AG04450 (cell line): Measurements from ENCODE around the gene RALGPS1. TPM values are rescaled to one million over a fixed set of nuclear protein-coding genes. Genes with fewer than 3 reads are reported as not detected.

Experiments used
- CTCF ChIA-PET: fragments of 300-600, 350-600 bp; formaldehyde crosslinking; extraction: SDS; loops from one replicate; lab custom pipeline; 2022; ENCODE audit warnings: antibody characterized with exemption, inconsistent platforms; lab: Charles Lee
- POLR2A ChIA-PET: fragments of 350-600 bp; formaldehyde crosslinking; extraction: SDS; loops from one replicate; lab custom pipeline; 2021; ENCODE audit warnings: antibody characterized with exemption, inconsistent platforms; lab: Yijun Ruan, JAX
- DNase-seq: peaks from one replicate; pipeline ENCODE4 v3.0.0-alpha.2; 2011; ENCODE audit warnings: low read depth, low spot score
- H3K27ac ChIP-seq: one replicate; pipeline ENCODE4 v1.5.1; 2012; ENCODE audit warnings: low read depth, low read length, control low read depth
- H3K27me3 ChIP-seq: one replicate; pipeline ENCODE4 v1.6.0; 2012; ENCODE audit warnings: low read length; ENCODE audit not compliant: control insufficient read depth, insufficient read depth
- H3K4me3 ChIP-seq: 2 replicates; pipeline ENCODE4 v1.5.1; 2011; ENCODE audit warnings: mild to moderate bottlenecking, low read depth, low read length, control low read depth
- H3K9me3 ChIP-seq: 2 replicates; pipeline ENCODE4 v1.5.1; 2012; ENCODE audit warnings: low read length; ENCODE audit not compliant: control insufficient read depth, insufficient read depth
- CTCF ChIP-seq: IDR thresholded peaks from 2 replicates; pipeline ENCODE4 v1.5.1; 2011; ENCODE audit warnings: low read depth, low read length, control low read depth, inconsistent platforms
- polyA minus RNA-seq: library from RNA; depleted of rRNA, polyadenylated mRNA; stranded (reverse); fragments of >200 nt; gene quantifications from 2 replicates; pipeline ENCODE4 v1.2.3, GENCODE V29; 2011; rRNA and poly(A)+ RNA removed
- polyA plus RNA-seq: library from polyadenylated mRNA; depleted of rRNA; stranded (reverse); fragments of >200 nt; gene quantifications from 2 replicates; pipeline ENCODE4 v1.2.3, GENCODE V29; 2011; rRNA removed

Gene RALGPS1, protein sequence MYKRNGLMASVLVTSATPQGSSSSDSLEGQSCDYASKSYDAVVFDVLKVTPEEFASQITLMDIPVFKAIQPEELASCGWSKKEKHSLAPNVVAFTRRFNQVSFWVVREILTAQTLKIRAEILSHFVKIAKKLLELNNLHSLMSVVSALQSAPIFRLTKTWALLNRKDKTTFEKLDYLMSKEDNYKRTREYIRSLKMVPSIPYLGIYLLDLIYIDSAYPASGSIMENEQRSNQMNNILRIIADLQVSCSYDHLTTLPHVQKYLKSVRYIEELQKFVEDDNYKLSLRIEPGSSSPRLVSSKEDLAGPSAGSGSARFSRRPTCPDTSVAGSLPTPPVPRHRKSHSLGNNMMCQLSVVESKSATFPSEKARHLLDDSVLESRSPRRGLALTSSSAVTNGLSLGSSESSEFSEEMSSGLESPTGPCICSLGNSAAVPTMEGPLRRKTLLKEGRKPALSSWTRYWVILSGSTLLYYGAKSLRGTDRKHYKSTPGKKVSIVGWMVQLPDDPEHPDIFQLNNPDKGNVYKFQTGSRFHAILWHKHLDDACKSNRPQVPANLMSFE
- polyA plus RNA-seq: 4.4 and 4.6 TPM in 2 replicates
- polyA minus RNA-seq: 5.0 and 8.9 TPM in 2 replicates

- TF ChIP-seq CTCF: no peak
- Histone ChIP-seq H3K4me3 (peak within 1 kb of the TSS; percentile 51), H3K27ac (no peak within 1 kb of the TSS), H3K27me3 (peaks cover 10% of the 10 kb centered on the region), H3K9me3 (no peaks in the 10 kb centered on the region)
- ChIA-PET POLR2A (interaction anchor here (0.6 kb wide), 1 partner anchor 736 kb away, joined by 3 read pairs; no protein-coding TSS in a partner anchor), CTCF (interaction anchor here (0.7 to 1.0 kb wide), 3 partner anchors 13 to 300 kb away, joined by 3 to 6 read pairs (median 3); no protein-coding TSS in a partner anchor)
- DNase-seq: peak; percentile 91
These were observed at the start of gene RALGPS1 for GRCh38 chr9:126914458-126915280. TSS of gene RALGPS1 (plus strand) at chr9:126914782. CDS start at chr9:126962290, 47,508 bp downstream.

DNA sequence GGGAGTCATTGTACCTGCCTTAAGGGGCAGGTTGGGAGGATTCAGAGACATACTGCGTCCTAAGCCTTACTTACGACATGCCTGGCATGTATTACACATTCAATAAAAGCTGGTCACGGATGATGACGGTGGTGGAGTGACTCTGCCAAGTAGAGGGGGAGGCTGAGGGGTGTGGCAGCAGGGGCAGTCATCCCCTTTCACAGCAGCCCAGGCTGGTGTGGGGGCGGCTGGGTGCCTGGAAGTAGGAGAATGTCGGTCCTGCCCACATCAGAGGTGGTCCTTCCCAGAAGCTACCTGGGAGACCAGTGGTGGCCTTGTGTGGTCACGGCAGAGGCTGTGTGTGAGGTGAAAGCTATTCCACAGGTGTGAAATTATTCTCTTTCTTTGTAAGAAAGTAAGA lies 45.2 kb upstream of the RALGPS1 start:
- H3K27ac ChIP-seq: no peak overlapping the region
- POLR2A ChIA-PET: no interaction called here
- TF ChIP-seq CTCF: no peak
- CTCF ChIA-PET: no interaction called here
- H3K9me3 ChIP-seq: no peaks in the 10 kb centered on the region
- no peaks in the 10 kb centered on the region for H3K27me3 ChIP-seq
- H3K4me3 ChIP-seq: no peak overlapping the region
- no peak for DNase-seq

DNA sequence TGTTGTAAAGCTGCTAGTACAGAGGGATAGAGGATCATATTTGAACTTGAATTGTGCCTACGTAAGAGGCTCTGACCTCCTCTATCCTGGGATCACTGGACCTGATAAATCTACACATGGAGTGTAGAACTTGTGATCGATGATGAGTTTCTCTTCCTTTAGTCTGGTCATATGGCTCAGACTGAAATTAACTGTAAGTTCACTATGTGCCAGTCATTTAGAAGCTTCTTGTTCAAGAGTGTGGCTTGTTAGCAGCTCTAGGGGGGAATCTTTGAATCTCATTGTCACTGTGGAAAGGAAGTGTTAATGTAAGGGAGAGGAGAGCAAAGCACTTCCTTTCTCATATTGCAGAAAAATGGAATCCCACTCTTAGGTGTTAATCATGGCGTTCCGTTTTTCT lies 42.1 kb upstream of the RALGPS1 start:
- ChIA-PET CTCF (interaction anchor here (1.4 kb wide), 1 partner anchor 13 kb away, joined by 3 read pairs; no protein-coding TSS in a partner anchor), POLR2A (no interaction called here)

DNA sequence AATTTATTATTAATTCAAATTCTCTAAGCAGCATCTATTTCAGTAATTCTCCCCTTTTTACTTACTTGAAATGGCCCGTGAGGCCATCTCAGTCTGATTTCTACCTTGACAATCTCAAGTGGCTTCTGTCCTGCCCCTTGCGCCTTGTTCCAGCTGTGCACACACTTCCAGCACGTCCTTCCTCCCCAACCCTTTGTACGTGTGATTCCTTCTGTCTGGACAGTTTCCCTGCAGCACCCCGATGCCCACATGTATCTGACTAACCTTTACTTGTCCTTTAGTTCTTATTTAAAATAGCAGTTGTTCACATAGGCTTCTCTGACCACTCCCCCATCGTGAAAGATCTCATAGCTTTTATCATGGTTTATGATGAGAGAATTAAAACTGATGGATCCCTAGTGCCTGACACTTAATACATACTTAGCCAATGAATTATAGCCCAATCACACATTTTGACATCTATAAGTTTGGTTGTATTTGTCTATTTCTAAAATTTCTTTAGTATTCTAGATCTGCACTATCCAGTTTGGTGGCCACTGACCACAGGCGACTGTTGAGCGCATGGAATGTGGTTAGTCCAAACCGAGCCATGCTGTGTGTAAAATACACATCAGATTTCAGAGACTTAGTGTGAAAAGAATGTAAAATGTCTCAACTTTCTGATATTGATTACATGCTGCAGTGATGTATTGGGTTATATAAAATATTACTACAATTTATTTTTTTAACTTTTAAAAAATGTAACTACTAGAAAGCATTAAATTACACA lies 39.9 kb upstream of the RALGPS1 start:
- CTCF ChIA-PET: no interaction called here
- POLR2A ChIA-PET: no interaction called here
- Histone ChIP-seq H3K27ac (no peak overlapping the region), H3K4me3 (no peak overlapping the region), H3K27me3 (no peaks in the 10 kb centered on the region), H3K9me3 (no peaks in the 10 kb centered on the region)
- no peak for DNase-seq
- no peak for TF ChIP-seq CTCF

More for the DNA sequence above, 42.1 kb upstream of the RALGPS1 start:
- H3K27ac ChIP-seq: no peak overlapping the region
- no peaks in the 10 kb centered on the region for H3K9me3 ChIP-seq
- H3K4me3 ChIP-seq: no peak overlapping the region
- TF ChIP-seq CTCF: no peak
- no peaks in the 10 kb centered on the region for H3K27me3 ChIP-seq
- DNase-seq: no peak
